HCT116 (cell line): ENCODE data around the gene TBC1D14. TPM values are rescaled to one million over a fixed set of nuclear protein-coding genes. Genes with fewer than 3 reads are reported as not detected.

ENCODE experiments used
- ATAC-seq: fragments of 200-7000 bp; cut with Tn5 transposase; 2 replicates; pipeline ENCODE4 v1.9.1; 2020; ENCODE audit warnings: mild to moderate bottlenecking, moderate library complexity
- BruUV-seq: library from RNA; stranded (reverse); fragments of 400-500 nt; replicated peaks from 2 replicates; lab custom pipeline; 2021; lab: Mats Ljungman, UMichigan
- CTCF ChIA-PET: fragments of 300-600 bp; sonication (Branson Sonifier 250); formaldehyde crosslinking; loops from one replicate; lab custom pipeline; 2021; ENCODE audit warnings: antibody characterized with exemption; lab: Charles Lee
- POLR2A ChIA-PET: fragments of 300-600, 350-600 bp; sonication (Branson Sonifier 250); formaldehyde crosslinking; loops from one replicate; lab custom pipeline; 2021; ENCODE audit warnings: antibody characterized with exemption; lab: Charles Lee
- RAD21 ChIA-PET, 2 experiments: fragments of 300-600 bp; sonication (Branson Sonifier 250); formaldehyde crosslinking; loops; one replicate each; lab custom pipeline; 2023; ENCODE audit warnings: low total read pairs in 2 of 2; ENCODE audit not compliant: uncharacterized antibody in 2 of 2, unreplicated experiment in 2 of 2, low non-redundant PET in 1 of 2; lab: Charles Lee
- DNase-seq: peaks from one replicate; pipeline ENCODE4 v3.0.0-alpha.2; 2010; ENCODE audit warnings: low read depth, low spot score
- H2AFZ ChIP-seq: fragments of 200-600 bp; shearing (Covaris generic), sonication (generic); 2 replicates; pipeline ENCODE4 v1.6.1; 2017; ENCODE audit warnings: low read depth, mixed run types, mixed read lengths, antibody characterized with exemption, low read length; ENCODE audit not compliant: poor library complexity, severe bottlenecking
- H3K27ac ChIP-seq: 2 replicates; pipeline ENCODE4 v1.5.1; 2012; ENCODE audit warnings: low read depth, low read length
- H3K27me3 ChIP-seq: fragments of 200-600 bp; sonication (generic); 2 replicates; pipeline ENCODE4 v1.6.1; 2016; ENCODE audit warnings: mixed run types, low read length, mixed read lengths; ENCODE audit not compliant: insufficient read depth
- H3K36me3 ChIP-seq, 2 experiments: fragments of 200-500 bp in 1 of 2; fragments of 200-600 bp in 1 of 2; sonication (Bioruptor generic) in 1 of 2; sonication (generic) in 1 of 2; 2 replicates each; pipeline versions ENCODE4 v1.5.1 to v1.6.1; 2014 to 2016; ENCODE audit warnings: low read length in 2 of 2, inconsistent platforms in 1 of 2, mixed read lengths in 1 of 2, mixed run types in 1 of 2; ENCODE audit not compliant: insufficient read depth in 2 of 2, control insufficient read depth in 1 of 2
- H3K4me1 ChIP-seq, 2 experiments: fragments of 200-600 bp in 1 of 2; sonication (generic) in 1 of 2; 2 replicates each; pipeline versions ENCODE4 v1.5.1 to v1.6.1; 2012 to 2017; ENCODE audit warnings: low read length in 2 of 2, inconsistent platforms in 1 of 2, mild to moderate bottlenecking in 1 of 2, mixed read lengths in 1 of 2, mixed run types in 1 of 2, moderate library complexity in 1 of 2; ENCODE audit not compliant: insufficient read depth in 2 of 2, control insufficient read depth in 1 of 2
- H3K4me2 ChIP-seq: fragments of 200-600 bp; sonication (generic); 2 replicates; pipeline ENCODE4 v1.6.1; 2017; ENCODE audit warnings: mixed run types, low read length, mixed read lengths
- H3K4me3 ChIP-seq, 2 experiments: fragments of 200-600 bp in 1 of 2; sonication (generic) in 1 of 2; replicated peaks in 1 of 2; 2 replicates each; pipeline ENCODE4 v1.5.1; 2011 to 2016; ENCODE audit warnings: low read length in 2 of 2, control low read depth in 1 of 2, low read depth in 1 of 2, mild to moderate bottlenecking in 1 of 2, mixed read lengths in 1 of 2, mixed run types in 1 of 2
- H3K79me2 ChIP-seq: fragments of 200-600 bp; sonication (generic); 2 replicates; pipeline ENCODE4 v1.6.1; 2017; ENCODE audit warnings: mild to moderate bottlenecking, mixed run types, low read length, moderate library complexity, mixed read lengths; ENCODE audit not compliant: insufficient read depth
- H3K9ac ChIP-seq: fragments of 200-600 bp; sonication (generic); 2 replicates; pipeline ENCODE4 v1.6.1; 2016; ENCODE audit warnings: low read length, mixed read lengths
- H3K9me2 ChIP-seq: fragments of 200-600 bp; sonication (generic), shearing (Covaris generic); 2 replicates; pipeline ENCODE4 v1.6.1; 2017; ENCODE audit warnings: mixed run types, mild to moderate bottlenecking, moderate library complexity; ENCODE audit not compliant: insufficient read depth
- H3K9me3 ChIP-seq, 2 experiments: fragments of 200-500 bp in 1 of 2; fragments of 200-600 bp in 1 of 2; sonication (Bioruptor generic) in 1 of 2; sonication (generic) in 1 of 2; 2 replicates each; pipeline ENCODE4 v1.6.1; 2014 to 2017; ENCODE audit warnings: low read length in 2 of 2, mixed read lengths in 2 of 2, inconsistent platforms in 1 of 2, low read depth in 1 of 2, mild to moderate bottlenecking in 1 of 2, mixed run types in 1 of 2, moderate library complexity in 1 of 2; ENCODE audit not compliant: control insufficient read depth in 1 of 2, insufficient read depth in 1 of 2
- H4K20me1 ChIP-seq: fragments of 200-600 bp; sonication (generic), shearing (Covaris generic); 2 replicates; pipeline ENCODE4 v1.6.1; 2017; ENCODE audit warnings: mixed run types, mild to moderate bottlenecking, moderate library complexity; ENCODE audit not compliant: insufficient read depth
- CBX3 ChIP-seq: IDR thresholded peaks from 2 replicates; pipeline ENCODE4 v1.6.1; 2012; ENCODE audit warnings: low read depth
- CTCF ChIP-seq, 3 experiments: fragments of 200-600 bp in 1 of 3; sonication (generic) in 1 of 3; IDR thresholded peaks in 2 of 3; conservative IDR thresholded peaks in 1 of 3; 2 replicates each; pipeline ENCODE4 v1.5.1; 2012 to 2017; ENCODE audit warnings: low read depth in 2 of 3, low read length in 2 of 3, antibody characterized with exemption in 1 of 3, borderline replicate concordance in 1 of 3, control low read depth in 1 of 3, mild to moderate bottlenecking in 1 of 3, mixed read lengths in 1 of 3, mixed run types in 1 of 3, moderate library complexity in 1 of 3; ENCODE audit not compliant: insufficient read depth in 1 of 3
- EGR1 ChIP-seq: IDR thresholded peaks from 2 replicates; pipeline ENCODE4 v1.6.1; 2012; ENCODE audit warnings: low read depth
- ELF1 ChIP-seq: IDR thresholded peaks from 2 replicates; pipeline ENCODE4 v1.6.1; 2012; ENCODE audit warnings: low read depth, borderline replicate concordance
- EZH2 ChIP-seq: fragments of 200-600 bp; sonication (generic); IDR thresholded peaks from 2 replicates; pipeline ENCODE4 v1.6.1; 2017; ENCODE audit warnings: antibody characterized with exemption, mixed run types
- EZH2phosphoT487 ChIP-seq: fragments of 200-600 bp; IDR thresholded peaks from 2 replicates; pipeline ENCODE4 v1.6.1; 2018; ENCODE audit warnings: antibody characterized with exemption, borderline replicate concordance
- FOSL1 ChIP-seq: IDR thresholded peaks from 2 replicates; pipeline ENCODE4 v1.6.1; 2012; ENCODE audit warnings: low read depth
- JUND ChIP-seq: IDR thresholded peaks from 2 replicates; pipeline ENCODE4 v1.6.1; 2012
- POLR2A ChIP-seq: IDR thresholded peaks from 2 replicates; pipeline ENCODE4 v1.7.0; 2011; ENCODE audit warnings: borderline replicate concordance; ENCODE audit not compliant: insufficient read depth, insufficient read length; ENCODE audit errors: extremely low read depth
- POLR2AphosphoS5 ChIP-seq: IDR thresholded peaks from 2 replicates; pipeline ENCODE4 v1.6.1; 2011; ENCODE audit warnings: mild to moderate bottlenecking, low read depth, low read length, moderate library complexity
- RAD21 ChIP-seq: IDR thresholded peaks from 2 replicates; pipeline ENCODE4 v1.6.1; 2012; ENCODE audit warnings: low read depth, mild to moderate bottlenecking
- REST ChIP-seq: IDR thresholded peaks from 2 replicates; pipeline ENCODE4 v1.6.1; 2012; ENCODE audit warnings: low read depth
- SIN3A ChIP-seq: IDR thresholded peaks from 2 replicates; pipeline ENCODE4 v1.6.1; 2012; ENCODE audit warnings: low read depth
- TCF7L2 ChIP-seq: IDR thresholded peaks from 2 replicates; pipeline ENCODE4 v1.7.0; 2011; ENCODE audit warnings: borderline replicate concordance, inconsistent platforms; ENCODE audit not compliant: insufficient read depth, insufficient read length; ENCODE audit errors: extremely low read depth
- YY1 ChIP-seq: IDR thresholded peaks from 2 replicates; pipeline ENCODE4 v1.6.1; 2011; ENCODE audit warnings: low read length, low read depth, moderate library complexity, mild to moderate bottlenecking; ENCODE audit not compliant: insufficient replicate concordance; ENCODE audit errors: extremely low read depth
- ZFX ChIP-seq: fragments of 450-650 bp; IDR thresholded peaks from 2 replicates; pipeline ENCODE4 v1.6.1; 2017
- ZNF274 ChIP-seq: fragments of 200-500 bp; sonication (Bioruptor generic); IDR thresholded peaks from 2 replicates; pipeline ENCODE4 v1.6.1; 2014; ENCODE audit warnings: mild to moderate bottlenecking, low read depth, low read length, inconsistent platforms
- intact Hi-C: fragments of 100-400 bp; cut with micrococcal nuclease; formaldehyde crosslinking; loops from 2 replicates; pipeline ENCODE4 v1.10.0; 2022
- total RNA-seq: library from RNA; stranded (reverse); gene quantifications from one replicate; pipeline ENCODE4 v1.2.1, GENCODE V29; 2021; ENCODE audit not compliant: unreplicated experiment
- TF ChIP-seq, protein P1 (sequence below): IDR thresholded peaks from 2 replicates; pipeline ENCODE4 v1.6.1; 2012
- TF ChIP-seq, protein P2 (sequence below): IDR thresholded peaks from 2 replicates; pipeline ENCODE4 v1.6.1; 2012
- TF ChIP-seq, protein P3 (sequence below): IDR thresholded peaks from 2 replicates; pipeline ENCODE4 v1.6.1; 2011; ENCODE audit warnings: mild to moderate bottlenecking, low read length, moderate library complexity; ENCODE audit not compliant: insufficient replicate concordance; ENCODE audit errors: extremely low read depth

Gene TBC1D14
- total RNA-seq, 1 experiment from 2014 or later = 62.9 TPM

DNA sequence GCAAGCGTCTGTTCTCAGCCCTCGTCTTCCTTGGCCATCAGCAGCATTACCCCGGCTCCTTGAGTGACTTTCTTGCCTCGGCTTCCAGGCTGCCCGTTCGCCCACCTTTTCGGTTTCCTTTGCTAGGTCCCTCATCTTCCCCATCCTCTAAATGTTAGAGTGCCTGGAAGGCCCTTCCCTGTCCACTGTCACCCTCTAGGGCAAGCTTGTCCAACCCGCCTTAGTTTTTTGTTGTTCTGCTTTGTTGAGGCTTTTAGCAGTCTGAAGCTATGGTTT is 62.7 kb downstream of the TBC1D14 start:
- no peak overlapping the region for H3K27ac ChIP-seq
- CTCF ChIA-PET = no interaction called here

More for the DNA sequence above, 62.7 kb downstream of the TBC1D14 start:
- POLR2A ChIA-PET = no interaction called here
- no TSS peak for BruUV-seq
- Histone ChIP-seq H3K4me1 (peaks cover 3% of the 10 kb centered on the region in 2 experiments; a peak in 1 of 4 replicates), H3K27me3 (no peaks in the 10 kb centered on the region), H3K9me3 (no peaks in the 10 kb centered on the region), H2AFZ (no peak overlapping the region), H3K9ac (no peak overlapping the region), H3K79me2 (no peaks in the 10 kb centered on the region; the same call in 1 of the 2 replicates), H3K4me2 (no peak overlapping the region), H4K20me1 (0 out of 2 replicates have a peak, but pooled peaks cover 3% of the 10 kb centered on the region), H3K9me2 (no peaks in the 10 kb centered on the region), H3K4me3 (no peak overlapping the region), H3K36me3 (no peaks in the 10 kb centered on the region; a peak in 1 of 4 replicates)
- TF ChIP-seq YY1 (no peak), ZNF274 (no peak), SIN3A (no peak), FOSL1 (no peak), TCF7L2 (no peak), EGR1 (no peak), JUND (no peak), EZH2 (no peak), CTCF (IDR thresholded peaks at IDR 0.05 in 2 of 3, conservative IDR thresholded peaks at IDR 0.05 in 1 of 3; ENCODE audit: borderline replicate concordance in 1 of 3, insufficient read depth in 1 of 3, low read depth in 2 of 3, low read length in 2 of 3) (no peak), CBX3 (no peak), ELF1 (no peak), EZH2phosphoT487 (no peak), REST (no peak), RAD21 (no peak), ZFX (no peak), POLR2AphosphoS5 (no peak), POLR2A (no peak)
- TF ChIP-seq, protein P1, sequence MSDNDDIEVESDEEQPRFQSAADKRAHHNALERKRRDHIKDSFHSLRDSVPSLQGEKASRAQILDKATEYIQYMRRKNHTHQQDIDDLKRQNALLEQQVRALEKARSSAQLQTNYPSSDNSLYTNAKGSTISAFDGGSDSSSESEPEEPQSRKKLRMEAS = no peak
- TF ChIP-seq, protein P2, sequence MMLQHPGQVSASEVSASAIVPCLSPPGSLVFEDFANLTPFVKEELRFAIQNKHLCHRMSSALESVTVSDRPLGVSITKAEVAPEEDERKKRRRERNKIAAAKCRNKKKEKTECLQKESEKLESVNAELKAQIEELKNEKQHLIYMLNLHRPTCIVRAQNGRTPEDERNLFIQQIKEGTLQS = no peak
- TF ChIP-seq, protein P3, sequence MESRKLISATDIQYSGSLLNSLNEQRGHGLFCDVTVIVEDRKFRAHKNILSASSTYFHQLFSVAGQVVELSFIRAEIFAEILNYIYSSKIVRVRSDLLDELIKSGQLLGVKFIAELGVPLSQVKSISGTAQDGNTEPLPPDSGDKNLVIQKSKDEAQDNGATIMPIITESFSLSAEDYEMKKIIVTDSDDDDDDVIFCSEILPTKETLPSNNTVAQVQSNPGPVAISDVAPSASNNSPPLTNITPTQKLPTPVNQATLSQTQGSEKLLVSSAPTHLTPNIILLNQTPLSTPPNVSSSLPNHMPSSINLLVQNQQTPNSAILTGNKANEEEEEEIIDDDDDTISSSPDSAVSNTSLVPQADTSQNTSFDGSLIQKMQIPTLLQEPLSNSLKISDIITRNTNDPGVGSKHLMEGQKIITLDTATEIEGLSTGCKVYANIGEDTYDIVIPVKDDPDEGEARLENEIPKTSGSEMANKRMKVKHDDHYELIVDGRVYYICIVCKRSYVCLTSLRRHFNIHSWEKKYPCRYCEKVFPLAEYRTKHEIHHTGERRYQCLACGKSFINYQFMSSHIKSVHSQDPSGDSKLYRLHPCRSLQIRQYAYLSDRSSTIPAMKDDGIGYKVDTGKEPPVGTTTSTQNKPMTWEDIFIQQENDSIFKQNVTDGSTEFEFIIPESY = no peak
- ATAC-seq (no peak), DNase-seq (no peak)
- intact Hi-C loops = loop anchor here (10.0 kb wide), 1 partner anchor 248 kb away; no protein-coding TSS in a partner anchor
- RAD21 ChIA-PET = no interaction called here
